ENCODE measurements around the gene PIK3AP1. TPM values are rescaled to one million over a fixed set of nuclear protein-coding genes. Genes with fewer than 3 reads are reported as not detected.

The PIK3AP1 gene
- total and polyA plus RNA-seq, 10 donors: 59.8 to 256 (median 183) TPM

GRCh38 chr10:96638120-96638519, 82.2 kb downstream of the PIK3AP1 start:
- TF ChIP-seq POLR2AphosphoS5 (IDR thresholded peaks at IDR 0.05) (no peak), POLR2A (IDR thresholded peaks at IDR 0.05) (no peak)
- TF ChIP-seq, protein P1, sequence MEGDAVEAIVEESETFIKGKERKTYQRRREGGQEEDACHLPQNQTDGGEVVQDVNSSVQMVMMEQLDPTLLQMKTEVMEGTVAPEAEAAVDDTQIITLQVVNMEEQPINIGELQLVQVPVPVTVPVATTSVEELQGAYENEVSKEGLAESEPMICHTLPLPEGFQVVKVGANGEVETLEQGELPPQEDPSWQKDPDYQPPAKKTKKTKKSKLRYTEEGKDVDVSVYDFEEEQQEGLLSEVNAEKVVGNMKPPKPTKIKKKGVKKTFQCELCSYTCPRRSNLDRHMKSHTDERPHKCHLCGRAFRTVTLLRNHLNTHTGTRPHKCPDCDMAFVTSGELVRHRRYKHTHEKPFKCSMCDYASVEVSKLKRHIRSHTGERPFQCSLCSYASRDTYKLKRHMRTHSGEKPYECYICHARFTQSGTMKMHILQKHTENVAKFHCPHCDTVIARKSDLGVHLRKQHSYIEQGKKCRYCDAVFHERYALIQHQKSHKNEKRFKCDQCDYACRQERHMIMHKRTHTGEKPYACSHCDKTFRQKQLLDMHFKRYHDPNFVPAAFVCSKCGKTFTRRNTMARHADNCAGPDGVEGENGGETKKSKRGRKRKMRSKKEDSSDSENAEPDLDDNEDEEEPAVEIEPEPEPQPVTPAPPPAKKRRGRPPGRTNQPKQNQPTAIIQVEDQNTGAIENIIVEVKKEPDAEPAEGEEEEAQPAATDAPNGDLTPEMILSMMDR (IDR thresholded peaks at IDR 0.05 in 8 of 11, conservative IDR thresholded peaks at IDR 0.05 in 3 of 11): no peak
- Histone ChIP-seq H3K36me3 (peaks cover 0 to 98% (median 45%) of the 10 kb centered on the region in 6 donors), H3K4me1 (peaks cover 0 to 47% (median 7%) of the 10 kb centered on the region in 6 donors), H3K27me3 (replicated peaks in 1 of 7) (no peaks in the 10 kb centered on the region), H3K4me3 (no peak overlapping the region), H3K9me3 (no peaks in the 10 kb centered on the region), H3K27ac (no peak overlapping the region)
- 91 to 96% (median 92%) methylated on average over 3 of the region's 3 CpGs for WGBS, 5 donors
- DNase-seq: no peak
- intact Hi-C loops (cut with DNase I; ENCODE audit: low total_unique reads): no loop called here

GRCh38 chr10:96637709-96638108, 82.6 kb downstream of the PIK3AP1 start:
- no peak for DNase-seq
- H3K4me3 ChIP-seq: no peak overlapping the region
- peaks cover 0 to 47% (median 8%) of the 10 kb centered on the region in 6 donors for H3K4me1 ChIP-seq
- intact Hi-C loops (cut with DNase I; ENCODE audit: low total_unique reads): no loop called here
- TF ChIP-seq POLR2A (IDR thresholded peaks at IDR 0.05) (no peak), POLR2AphosphoS5 (IDR thresholded peaks at IDR 0.05) (no peak)
- TF ChIP-seq, protein P1 (IDR thresholded peaks at IDR 0.05 in 8 of 11, conservative IDR thresholded peaks at IDR 0.05 in 3 of 11): no peak
- peaks cover 0 to 98% (median 44%) of the 10 kb centered on the region in 6 donors for H3K36me3 ChIP-seq
- H3K9me3 ChIP-seq: no peaks in the 10 kb centered on the region
- peak overlapping the region in 1 of 8 donors; percentile 19 for H3K27ac ChIP-seq
- WGBS, 5 donors: 71 to 84% (median 79%) methylated on average over 4 of the region's 4 CpGs
- no peaks in the 10 kb centered on the region for H3K27me3 ChIP-seq (replicated peaks in 1 of 7)

DNA sequence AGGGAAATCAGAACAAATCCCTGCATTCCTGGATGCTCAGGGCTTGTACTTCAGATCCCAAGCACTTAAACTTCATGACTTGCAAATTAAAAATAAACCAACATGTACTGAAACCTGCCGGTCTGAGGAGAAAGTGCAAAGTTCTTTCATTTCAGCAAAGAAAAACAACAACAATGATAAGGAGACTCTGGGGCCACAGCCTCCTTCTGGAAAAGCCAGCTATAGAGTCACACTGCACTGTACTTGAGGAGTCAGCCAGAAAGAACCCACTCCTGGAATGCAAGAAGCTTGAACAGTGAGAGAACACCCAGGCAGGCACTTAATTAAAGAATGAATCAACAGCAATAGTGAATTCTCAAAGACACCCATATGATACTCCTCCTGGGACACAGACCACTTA, 83.8 kb downstream of the PIK3AP1 start:
- Histone ChIP-seq H3K4me1 (peaks cover 0 to 46% (median 8%) of the 10 kb centered on the region in 6 donors), H3K36me3 (peaks cover 0 to 98% (median 42%) of the 10 kb centered on the region in 6 donors), H3K4me3 (no peak overlapping the region), H3K27ac (no peak overlapping the region), H3K9me3 (no peaks in the 10 kb centered on the region), H3K27me3 (replicated peaks in 1 of 7) (no peaks in the 10 kb centered on the region)
- DNase-seq: no peak
- 67 to 95% (median 80%) methylated on average over 1 of the region's 1 CpG for WGBS, 5 donors
- intact Hi-C loops (cut with DNase I; ENCODE audit: low total_unique reads): no loop called here
- TF ChIP-seq POLR2AphosphoS5 (IDR thresholded peaks at IDR 0.05) (no peak), POLR2A (IDR thresholded peaks at IDR 0.05) (no peak)
- TF ChIP-seq, protein P1 (IDR thresholded peaks at IDR 0.05 in 8 of 11, conservative IDR thresholded peaks at IDR 0.05 in 3 of 11): no peak

DNA sequence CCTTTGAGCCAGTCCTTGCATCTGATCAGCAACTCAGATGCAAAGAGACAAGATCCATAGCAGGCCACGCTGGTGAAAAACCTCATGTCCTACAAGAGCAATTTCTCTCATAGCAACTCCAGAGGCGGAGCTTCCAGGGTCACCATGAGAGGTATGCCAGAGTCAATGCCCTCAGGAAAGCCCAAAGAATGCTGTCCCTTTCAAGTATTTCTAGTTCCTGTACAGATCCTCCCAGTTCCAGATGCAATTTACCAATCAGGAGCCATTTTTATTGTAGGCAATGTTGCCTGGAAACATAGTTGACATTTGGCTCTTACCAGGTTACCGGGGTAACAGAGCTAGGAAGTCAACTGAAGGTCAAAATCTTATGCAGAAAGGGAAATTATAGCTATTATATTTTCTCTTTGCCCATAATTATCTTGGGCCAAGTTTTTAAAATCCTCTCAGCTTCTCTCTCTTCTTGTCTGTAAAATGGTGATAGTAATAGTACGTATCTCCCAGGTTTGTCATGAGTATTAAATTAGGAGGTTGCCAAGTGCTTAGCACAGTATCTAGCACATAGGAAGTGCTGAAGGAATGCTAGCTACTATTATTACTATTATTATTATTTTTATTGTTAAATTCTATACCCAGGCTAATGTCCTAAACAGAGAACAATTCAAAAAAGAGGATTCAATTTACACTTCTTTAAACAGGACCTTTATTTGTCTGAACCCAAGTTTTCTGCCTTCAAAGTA, 87.2 kb downstream of the PIK3AP1 start:
- 68 to 93% (median 76%) methylated on average over 4 of the region's 4 CpGs for WGBS, 5 donors
- peak in 1 of 3 donors; percentile 5 for TF ChIP-seq POLR2AphosphoS5 (IDR thresholded peaks at IDR 0.05)
- TF ChIP-seq, protein P1 (IDR thresholded peaks at IDR 0.05 in 8 of 11, conservative IDR thresholded peaks at IDR 0.05 in 3 of 11): no peak
- TF ChIP-seq POLR2A (IDR thresholded peaks at IDR 0.05): no peak
- Histone ChIP-seq H3K9me3 (no peaks in the 10 kb centered on the region), H3K4me3 (no peak overlapping the region), H3K4me1 (peaks cover 0 to 25% (median 7%) of the 10 kb centered on the region in 6 donors), H3K36me3 (peaks cover 0 to 99% (median 39%) of the 10 kb centered on the region in 6 donors), H3K27ac (peak overlapping the region in 4 of 8 donors; percentile 2 to 35 (median 24)), H3K27me3 (replicated peaks in 1 of 7) (no peaks in the 10 kb centered on the region)
- intact Hi-C loops (cut with DNase I; ENCODE audit: low total_unique reads): no loop called here
- no peak for DNase-seq
